GM13977 (cell line): ENCODE data around the gene ARID3A.
"Not testable (repeated sequence)": the region's sequence is repeated elsewhere in the genome, so short reads cannot be mapped to it uniquely, and the experiment has no call there.

ENCODE experiments used
- DNase-seq: peaks from one replicate; pipeline ENCODE4 v3.0.0; 2012; ENCODE audit warnings: low spot score
- in situ Hi-C: fragments of 300-500 bp; cut with MboI; formaldehyde crosslinking; loops from one replicate; pipeline ENCODE4 v1.12.0; 2022; ENCODE audit warnings: low sequenced_read_pairs, low pct_unique_long_range_greater_than_20kb, mixed read lengths, inconsistent platforms; ENCODE audit not compliant: unreplicated experiment
- TF ChIP-seq, protein P1 (sequence below): IDR thresholded peaks from 2 replicates; pipeline ENCODE4 v1.5.1; 2012; ENCODE audit warnings: mild to moderate bottlenecking, control low read depth; ENCODE audit not compliant: insufficient read depth; ENCODE audit errors: extremely low read depth, missing control alignments

The ARID3A gene

DNA sequence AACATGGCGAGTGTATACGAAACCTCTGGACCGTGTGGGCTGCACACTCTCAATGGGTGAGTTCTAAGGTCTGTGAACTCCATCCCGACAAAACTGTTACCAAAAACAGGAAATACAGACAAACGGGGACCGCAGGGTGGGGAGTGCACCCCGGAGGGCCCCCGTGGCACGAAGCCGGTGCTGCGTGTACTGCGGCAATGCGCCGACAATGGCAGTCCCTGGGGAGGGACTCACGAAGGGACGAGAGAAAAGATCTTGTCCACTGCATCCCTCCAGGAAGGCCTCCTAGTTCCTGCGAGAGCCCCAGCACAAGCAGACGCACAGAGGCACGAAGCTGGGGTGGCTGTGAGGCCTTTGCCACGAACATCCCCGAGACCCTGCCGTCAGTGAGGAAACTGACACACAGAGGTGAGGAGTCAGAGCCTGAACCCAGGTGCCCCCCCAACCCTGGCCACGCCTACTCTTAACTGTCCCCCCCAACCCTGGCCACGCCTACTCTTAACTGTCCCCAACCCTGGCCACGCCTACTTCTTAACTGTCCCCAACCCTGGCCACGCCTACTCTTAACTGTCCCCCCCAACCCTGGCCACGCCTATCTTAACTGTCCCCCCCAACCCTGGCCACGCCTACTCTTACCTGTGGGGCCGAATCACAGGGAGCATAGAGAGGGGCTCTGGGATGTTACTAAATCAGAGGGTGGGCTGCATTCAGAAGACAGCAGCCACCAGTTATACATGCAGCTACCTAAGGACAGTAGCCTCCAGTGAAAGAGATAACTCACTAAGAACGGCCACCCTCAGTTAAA lies 37.1 kb upstream of the ARID3A start:
- in situ Hi-C loops, result no loop called here
- no peak for DNase-seq
- TF ChIP-seq, protein P1, sequence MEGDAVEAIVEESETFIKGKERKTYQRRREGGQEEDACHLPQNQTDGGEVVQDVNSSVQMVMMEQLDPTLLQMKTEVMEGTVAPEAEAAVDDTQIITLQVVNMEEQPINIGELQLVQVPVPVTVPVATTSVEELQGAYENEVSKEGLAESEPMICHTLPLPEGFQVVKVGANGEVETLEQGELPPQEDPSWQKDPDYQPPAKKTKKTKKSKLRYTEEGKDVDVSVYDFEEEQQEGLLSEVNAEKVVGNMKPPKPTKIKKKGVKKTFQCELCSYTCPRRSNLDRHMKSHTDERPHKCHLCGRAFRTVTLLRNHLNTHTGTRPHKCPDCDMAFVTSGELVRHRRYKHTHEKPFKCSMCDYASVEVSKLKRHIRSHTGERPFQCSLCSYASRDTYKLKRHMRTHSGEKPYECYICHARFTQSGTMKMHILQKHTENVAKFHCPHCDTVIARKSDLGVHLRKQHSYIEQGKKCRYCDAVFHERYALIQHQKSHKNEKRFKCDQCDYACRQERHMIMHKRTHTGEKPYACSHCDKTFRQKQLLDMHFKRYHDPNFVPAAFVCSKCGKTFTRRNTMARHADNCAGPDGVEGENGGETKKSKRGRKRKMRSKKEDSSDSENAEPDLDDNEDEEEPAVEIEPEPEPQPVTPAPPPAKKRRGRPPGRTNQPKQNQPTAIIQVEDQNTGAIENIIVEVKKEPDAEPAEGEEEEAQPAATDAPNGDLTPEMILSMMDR, result no peak

DNA sequence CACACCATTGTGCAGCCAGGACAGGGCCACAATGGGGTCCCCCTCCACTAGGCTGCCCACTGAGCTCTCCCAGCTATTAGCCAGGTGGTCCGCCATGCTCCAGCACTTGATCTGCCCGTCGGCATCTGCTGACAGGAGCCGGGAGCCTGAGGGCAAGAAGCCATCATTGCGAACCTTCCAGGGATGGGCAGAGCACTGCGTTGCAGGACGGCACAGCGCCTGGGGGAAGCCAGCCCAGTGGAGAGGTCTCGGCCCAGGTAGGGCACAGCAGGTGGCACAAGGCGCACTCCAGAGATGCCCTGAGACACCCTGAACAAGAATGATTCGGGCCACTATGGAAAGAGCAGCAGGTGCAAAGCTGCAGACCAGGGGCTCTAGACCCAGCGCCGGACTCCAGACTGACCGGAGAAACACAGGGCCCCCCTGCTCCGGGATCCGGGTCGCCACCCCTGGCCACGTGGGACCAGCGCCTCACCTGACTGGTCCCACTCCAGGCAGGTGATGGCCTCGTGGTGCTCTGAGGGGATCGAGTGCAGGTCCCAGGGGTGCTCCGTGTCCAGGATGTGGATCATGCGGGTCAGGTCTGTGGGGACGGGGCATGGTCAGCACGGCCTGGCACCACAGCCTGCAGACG lies 36.1 kb upstream of the ARID3A start:
- TF ChIP-seq, protein P1, result no peak
- DNase-seq, result no peak
- in situ Hi-C loops, result no loop called here

DNA sequence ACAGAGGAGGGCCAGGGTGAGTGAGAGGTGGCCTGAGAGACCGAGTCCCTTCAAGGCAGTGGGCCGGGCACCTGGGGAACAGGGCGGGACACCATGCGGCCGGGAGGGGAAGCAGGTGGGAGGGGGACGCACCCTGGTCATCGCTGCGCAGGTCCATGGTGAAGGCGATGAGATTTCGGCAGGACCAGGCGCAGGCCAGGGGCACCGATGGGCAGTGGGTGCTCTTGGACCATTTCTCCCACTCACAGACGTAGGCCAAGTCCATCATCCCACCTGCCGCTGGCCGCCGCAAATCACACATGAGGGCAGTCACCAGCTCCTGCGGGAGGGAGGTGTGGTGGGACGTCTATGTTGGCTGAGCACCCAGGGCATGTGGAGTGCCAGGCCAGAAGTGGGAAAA lies 35.0 kb upstream of the ARID3A start:
- TF ChIP-seq, protein P1, result no peak
- in situ Hi-C loops, result no loop called here
- DNase-seq, result no peak

DNA sequence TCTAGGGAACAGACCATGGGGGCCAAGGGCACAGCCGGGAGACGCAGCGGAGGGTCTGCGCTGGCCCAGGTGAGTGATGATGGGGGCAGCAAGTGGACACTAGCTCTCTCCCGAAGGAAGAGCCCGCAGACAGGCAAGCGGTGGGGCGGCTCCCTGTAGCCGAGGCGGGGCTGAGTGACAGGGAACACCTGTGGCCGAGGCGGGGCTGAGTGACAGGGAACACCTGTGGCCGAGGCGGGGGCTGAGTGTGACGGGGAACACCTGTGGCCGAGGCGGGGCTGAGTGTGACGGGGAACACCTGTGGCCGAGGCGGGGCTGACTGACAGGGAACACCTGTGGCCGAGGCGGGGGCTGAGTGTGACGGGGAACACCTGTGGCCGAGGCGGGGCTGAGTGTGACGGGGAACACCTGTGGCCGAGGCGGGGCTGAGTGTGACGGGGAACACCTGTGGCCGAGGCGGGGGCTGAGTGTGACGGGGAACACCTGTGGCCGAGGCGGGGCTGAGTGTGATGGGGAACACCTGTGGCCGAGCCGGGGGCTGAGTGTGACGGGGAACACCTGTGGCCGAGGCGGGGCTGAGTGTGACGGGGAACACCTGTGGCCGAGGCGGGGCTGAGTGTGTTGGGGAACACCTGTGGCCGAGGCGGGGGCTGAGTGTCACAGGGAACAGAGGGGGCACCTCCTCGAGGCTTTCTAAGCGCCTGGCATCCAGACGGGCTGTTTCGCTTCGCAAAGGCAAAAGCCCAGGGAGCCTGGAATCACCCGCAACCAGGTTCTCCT lies 34.2 kb upstream of the ARID3A start:
- DNase-seq, in situ Hi-C loops: not testable (repeated sequence)

DNA sequence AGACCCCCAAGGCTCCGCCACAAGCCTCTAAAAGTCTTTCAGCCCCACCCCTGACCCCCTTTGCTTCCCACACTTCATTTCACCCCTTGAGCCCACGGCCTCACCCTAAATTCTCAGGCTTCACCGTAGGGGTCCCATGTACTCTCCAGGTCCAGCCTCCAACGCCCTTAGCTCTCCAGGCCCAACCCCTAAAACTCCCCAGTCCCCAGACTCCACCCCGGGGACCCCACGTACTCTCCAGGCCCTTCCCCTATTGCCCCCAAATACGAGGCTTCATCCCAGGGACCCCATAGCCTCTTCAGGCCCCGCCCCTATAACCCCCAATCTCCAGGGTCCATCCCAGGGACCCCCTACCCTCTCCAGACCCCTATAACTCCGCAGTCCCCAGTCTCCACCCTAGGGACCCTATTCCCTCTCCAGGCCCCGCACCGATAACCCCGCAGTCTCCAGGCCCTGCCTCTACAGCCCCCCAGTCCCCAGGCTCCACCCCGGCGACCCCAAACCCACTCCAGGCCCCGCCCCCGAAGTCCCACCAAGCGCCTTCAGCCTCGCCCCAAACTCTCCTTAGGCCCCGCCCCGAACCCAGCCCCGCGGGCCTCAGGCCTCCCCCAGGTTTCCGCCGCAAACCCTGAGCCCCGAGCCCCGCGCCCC lies 33.5 kb upstream of the ARID3A start:
- TF ChIP-seq, protein P1, result no peak
- DNase-seq, result peak; percentile 79

DNA sequence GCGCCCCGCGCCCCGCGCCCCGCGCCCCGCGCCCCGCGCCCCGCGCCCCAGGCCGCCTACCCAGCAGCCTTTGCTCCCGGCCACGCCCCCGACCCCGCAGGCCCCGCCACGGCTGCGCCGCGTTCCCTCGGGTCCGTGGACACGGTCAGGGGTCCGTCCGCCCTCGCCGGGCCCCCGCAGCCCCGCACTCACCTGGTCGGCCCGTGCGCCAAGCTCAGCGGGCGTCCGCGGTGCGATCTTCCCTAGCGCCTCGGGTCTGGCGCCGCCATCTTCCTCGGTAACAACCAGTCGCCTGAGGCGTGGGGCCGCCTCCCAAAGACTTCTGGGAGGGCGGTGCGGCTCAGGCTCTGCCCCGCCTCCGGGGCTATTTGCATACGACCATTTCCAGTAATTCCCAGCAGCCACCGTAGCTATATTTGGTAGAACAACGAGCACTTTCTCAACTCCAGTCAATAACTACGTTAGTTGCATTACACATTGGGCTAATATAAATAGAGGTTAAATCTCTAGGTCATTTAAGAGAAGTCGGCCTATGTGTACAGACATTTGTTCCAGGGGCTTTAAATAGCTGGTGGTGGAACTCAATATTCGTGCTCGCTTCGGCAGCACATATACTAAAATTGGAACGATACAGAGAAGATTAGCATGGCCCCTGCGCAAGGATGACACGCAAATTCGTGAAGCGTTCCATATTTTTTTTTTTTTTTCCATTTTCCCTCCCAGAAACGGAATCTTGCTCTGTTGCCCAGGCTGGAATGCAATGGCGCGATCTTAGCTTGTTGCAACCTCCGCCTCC lies 32.7 kb upstream of the ARID3A start, which contains the start of the genes MED16 and RNU6-9:
Gene MED16, minus strand, starts transcription at position 294 of the 796 bp plus-strand sequence. CDS start 2,056 bp downstream, outside the sequence.
Gene RNU6-9, plus strand, starts transcription at position 591 of the 796 bp plus-strand sequence.
- in situ Hi-C loops, result no loop called here
- TF ChIP-seq, protein P1, result no peak
- peak; percentile 100 for DNase-seq

More for the DNA sequence above, 33.5 kb upstream of the ARID3A start:
- in situ Hi-C loops, result no loop called here
